ENCODE measurements around the gene DLK1. TPM values are rescaled to one million over a fixed set of nuclear protein-coding genes. Genes with fewer than 3 reads are reported as not detected.

The DLK1 gene
- total RNA-seq, 1 donor from 2014 or later, result 22.8 TPM

DNA sequence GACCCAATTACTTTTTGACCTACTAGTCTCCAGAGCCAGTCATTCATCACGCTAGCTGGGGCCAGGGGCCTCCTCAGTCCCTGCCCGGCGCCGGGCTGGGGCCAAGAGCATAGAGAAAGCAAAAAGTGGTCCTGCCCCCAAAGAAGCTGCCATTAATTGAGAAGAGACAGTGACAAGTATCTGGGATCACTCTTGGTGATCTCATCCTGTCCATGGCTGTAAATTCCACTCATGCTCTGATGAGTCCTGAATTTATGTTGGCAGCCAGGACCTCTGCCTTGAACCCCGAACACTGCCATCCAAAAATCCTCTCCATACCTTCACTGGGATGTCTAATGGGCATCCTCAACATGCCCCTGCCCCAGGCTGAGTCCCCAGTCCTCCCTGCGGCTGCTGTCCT, 34.4 kb upstream of the DLK1 start:
- DNase-seq (no peak), ATAC-seq (ENCODE audit: poor library complexity) (no peak)
- intact Hi-C loops (cut with DNase I), result no loop called here

DNA sequence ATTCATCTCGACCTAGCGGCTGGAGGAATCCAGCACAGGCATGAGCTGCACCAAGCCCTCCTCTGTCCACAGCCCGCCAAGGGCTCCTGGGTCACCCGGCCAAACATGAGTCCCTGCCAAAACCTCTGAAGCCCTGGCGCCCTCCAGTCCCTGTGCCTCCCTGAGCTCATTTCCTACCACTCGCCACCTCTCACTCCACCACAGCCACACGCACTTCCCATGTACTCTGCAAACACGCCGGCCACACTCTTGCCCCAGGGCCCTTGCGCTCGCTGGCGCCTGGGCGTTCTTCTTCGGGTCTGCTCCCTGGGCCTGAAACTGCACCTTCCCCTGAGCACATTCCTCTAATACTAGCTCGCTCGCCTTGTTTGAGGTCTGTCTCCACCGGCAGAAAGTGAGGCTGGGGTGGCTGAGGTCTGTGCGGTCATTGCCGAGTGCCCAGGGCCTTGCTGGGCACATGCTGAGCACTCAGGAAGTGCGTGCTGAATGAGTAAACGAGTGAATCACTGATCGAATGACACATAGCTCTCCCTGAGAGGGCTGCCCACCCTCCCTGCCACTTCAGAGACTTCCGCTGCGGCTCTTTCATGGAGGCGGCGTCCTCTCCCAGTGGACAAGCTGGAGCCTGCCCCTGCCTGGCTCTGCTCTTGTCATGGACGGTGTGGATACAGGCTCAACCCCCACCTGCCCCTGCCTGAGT, 33.7 kb upstream of the DLK1 start:
- intact Hi-C loops (cut with DNase I), result no loop called here
- no peak for ATAC-seq (ENCODE audit: poor library complexity)
- no peak for DNase-seq

DNA sequence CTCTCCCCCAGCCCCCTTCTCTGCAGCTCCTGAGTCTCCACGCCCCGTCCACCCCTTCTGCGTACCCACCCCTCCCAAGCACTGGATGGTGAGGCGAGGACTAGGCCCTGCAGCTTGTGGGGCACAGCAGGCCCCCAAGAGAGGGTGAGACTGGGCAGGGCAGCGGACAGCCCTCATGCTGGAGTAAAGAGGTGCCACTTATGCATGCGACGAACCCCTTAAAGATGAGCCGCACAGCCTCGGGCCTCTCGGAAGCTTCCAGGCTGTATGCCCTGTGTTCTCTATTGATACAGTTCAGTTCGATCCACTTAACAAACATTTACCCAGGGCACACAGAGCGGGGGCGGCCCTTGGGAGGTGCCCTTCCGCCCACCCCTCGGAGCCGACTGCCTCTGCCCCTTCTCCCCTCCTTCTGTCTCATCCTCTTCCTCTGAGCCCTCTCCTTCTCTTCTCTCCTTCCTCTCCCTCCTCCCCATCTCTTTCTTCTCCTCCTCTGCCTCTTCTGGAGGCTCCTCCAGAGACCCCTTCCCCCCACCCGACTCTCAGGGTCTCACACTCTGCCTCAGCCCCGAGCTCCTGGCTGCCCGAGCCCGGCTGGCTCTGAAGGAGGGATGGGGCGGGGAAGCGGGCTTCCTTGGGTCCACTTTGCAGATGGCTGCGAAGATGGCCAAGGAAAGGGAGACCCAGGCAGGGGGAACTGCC, 32.7 kb upstream of the DLK1 start:
- ATAC-seq (ENCODE audit: poor library complexity) (no peak), DNase-seq (no peak)
- intact Hi-C loops (cut with DNase I), result no loop called here

DNA sequence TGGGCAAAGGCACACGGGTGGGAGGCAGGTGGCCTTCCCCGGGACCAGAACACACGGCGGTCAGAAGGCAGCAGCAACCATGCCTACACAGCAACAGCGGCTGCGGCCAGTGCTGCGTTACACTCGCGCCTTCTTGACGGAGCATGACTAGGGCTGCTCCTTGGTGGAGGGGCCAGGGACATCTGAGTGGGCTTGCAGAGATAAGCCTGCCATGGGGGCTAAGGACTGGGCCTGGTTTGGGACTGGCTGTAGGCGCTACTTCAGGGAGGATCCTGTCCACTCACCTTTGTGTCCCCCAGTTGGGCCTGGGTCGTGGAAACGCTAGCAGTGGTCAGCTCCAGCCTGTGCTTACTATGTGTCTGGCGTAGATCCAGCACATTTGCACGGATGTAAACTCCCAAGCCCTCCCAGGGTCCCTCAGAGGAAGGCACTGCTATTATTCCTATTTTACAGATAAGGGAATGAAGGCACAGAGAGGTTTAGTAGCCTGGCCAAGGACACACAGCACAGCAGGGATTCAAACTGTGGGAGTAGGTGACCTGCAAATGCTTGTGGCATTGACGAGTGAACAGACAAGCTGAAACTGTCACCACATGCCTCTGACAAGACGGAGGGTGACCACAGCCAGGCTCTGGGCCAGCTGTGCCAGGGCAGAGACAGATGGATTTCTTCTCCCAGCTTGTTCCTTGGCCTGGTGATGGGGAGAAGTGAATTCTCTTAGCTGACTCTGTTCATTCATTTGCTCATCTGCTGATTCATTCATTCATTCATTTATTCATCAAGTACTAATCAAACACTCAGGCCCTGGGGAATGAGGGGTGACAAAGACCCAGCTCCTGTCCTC, 31.9 kb upstream of the DLK1 start:
- no peak for ATAC-seq (ENCODE audit: poor library complexity)
- intact Hi-C loops (cut with DNase I), result no loop called here
- DNase-seq, result no peak

DNA sequence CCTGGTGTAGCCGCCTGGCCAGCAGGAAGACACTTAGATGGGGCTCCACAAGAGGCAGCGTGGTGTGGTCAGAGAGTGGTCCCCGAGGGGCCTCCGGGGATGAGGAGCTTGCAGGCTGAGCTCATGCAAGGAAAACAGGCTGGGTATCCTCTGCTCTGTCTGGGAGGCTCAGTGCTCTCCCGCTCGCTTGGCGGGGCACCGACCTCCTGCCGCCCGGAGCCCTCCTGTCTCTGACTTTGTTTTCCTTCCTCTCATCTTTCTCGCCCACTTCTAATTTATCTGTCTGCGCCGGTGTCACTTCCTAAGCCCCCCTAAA, 31.3 kb upstream of the DLK1 start:
- ATAC-seq (ENCODE audit: poor library complexity) (no peak), DNase-seq (no peak)
- intact Hi-C loops (cut with DNase I), result no loop called here

DNA sequence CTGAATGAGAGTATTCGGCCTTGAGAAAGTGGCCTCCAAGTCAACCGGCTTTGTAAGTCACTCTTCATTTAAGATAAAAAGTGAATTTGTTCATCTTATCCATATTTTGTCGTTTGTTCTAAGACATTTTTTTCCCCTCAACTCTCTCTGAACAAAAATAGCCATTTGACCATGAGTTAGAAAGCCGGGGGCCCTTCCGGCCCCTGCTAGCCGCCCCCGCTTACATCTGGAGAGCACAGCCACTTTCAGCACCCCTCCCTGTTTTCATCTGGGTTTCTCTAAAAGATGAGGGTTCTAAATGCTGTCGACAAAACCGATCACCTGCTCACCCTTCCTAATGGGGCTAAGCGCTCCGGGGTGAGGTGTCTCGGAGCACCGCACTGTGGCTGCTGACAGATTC, 30.7 kb upstream of the DLK1 start:
- intact Hi-C loops (cut with DNase I), result no loop called here
- DNase-seq, result no peak
- no peak for ATAC-seq (ENCODE audit: poor library complexity)

DNA sequence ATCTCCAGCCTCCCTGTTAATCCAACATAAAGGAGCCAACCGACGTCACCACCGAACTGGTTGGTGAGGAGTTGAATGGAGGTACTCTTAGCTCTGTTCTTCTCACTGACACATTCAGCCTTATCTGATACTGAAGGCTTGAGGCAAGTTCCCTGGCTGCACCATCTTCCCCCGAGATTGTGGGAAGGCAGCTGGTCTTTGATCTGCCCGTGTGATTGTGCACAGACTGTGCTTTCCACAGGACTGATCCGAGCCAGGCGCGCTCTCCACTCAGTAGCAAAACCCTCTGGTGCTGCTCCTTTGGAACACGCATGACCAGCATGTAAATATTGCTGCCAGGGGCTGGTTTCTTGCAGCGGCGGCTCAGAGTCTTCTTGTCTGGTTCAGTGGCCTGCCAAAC, 30.1 kb upstream of the DLK1 start:
- ATAC-seq (ENCODE audit: poor library complexity), result peak; percentile 82
- intact Hi-C loops (cut with DNase I), result no loop called here
- DNase-seq, result peak; percentile 68

DNA sequence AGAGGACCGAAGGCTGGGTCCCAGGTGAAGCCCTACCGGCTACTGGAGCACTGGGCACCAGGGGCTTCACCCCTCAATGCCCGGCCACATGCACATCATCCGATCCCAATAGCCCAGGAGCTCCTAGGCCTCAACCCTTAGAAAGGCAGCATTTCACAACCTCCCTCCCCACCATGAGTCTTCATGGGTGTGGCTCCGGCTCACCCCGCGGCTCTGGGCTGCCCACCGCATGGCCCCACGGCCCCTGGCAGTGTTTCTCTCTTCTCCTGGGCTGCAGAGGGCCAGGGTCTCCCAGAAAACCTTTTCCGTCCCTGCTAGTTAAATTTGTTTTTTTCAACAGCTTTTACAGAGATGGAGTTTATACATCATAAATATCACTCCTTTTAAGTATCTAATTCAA, 28.6 kb upstream of the DLK1 start:
- intact Hi-C loops (cut with DNase I), result no loop called here
- DNase-seq, result no peak

DNA sequence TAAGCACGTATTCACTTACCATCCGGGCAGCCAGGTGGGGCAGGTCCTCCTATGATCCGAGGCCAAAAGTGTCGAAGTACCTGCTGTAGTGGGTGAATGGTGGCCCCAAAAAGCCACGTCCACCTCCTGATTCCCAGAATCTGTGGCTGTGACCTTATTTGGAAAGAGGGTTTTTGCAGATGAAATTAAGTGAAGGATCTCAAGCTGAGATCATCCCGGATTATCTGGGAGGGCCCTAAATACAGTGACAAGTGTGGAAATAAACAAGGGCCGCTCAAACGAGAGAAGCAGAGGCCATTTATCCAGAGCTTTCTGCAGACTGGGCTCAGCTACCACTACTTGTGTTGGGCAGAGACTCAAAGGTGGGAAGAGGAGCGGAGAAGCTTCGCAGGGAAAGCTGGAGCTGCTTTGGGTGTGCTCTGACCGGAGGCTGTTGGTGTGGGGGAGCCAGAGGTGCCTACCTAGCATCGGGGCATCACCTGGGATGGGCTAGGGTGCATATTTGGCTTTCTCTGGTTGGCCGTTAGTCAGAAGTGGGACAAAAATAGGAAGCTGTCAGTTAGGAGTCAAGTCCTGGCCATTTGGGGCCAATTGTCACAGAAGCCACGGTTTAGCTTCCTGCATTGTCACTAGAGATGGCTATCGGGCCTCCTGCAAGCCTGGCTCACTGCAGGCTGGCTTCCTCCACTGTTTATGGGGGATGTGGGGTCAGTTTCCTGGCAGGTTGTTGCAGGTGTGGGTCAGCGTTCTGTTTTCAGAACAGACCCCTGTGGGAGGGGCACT, 27.8 kb upstream of the DLK1 start:
- ATAC-seq (ENCODE audit: poor library complexity), result no peak
- no peak for DNase-seq

More for the DNA sequence above, 28.6 kb upstream of the DLK1 start:
- ATAC-seq (ENCODE audit: poor library complexity), result no peak

DNA sequence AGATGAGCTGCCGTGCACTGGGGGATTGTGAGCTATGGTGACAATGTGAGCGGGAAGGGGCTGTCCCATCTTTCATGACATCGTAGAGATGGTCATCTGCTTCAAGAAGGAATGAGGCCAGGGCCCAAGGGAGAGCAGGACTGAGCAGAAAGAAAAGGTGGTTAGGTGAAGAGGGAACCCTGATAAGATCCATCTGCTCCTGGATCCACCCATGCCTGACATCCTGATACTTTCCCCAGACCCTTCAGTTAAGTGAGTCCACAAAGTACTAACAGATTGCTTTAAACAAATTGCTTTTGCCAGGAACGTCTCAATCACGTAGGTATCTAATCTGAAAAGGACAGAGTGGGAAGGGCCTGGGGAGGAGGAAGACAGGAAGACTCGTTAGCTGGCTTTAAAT, 25.4 kb upstream of the DLK1 start:
- intact Hi-C loops (cut with DNase I), result no loop called here
- DNase-seq, result no peak
- no peak for ATAC-seq (ENCODE audit: poor library complexity)

More for the DNA sequence above, 27.8 kb upstream of the DLK1 start:
- intact Hi-C loops (cut with DNase I), result no loop called here

DNA sequence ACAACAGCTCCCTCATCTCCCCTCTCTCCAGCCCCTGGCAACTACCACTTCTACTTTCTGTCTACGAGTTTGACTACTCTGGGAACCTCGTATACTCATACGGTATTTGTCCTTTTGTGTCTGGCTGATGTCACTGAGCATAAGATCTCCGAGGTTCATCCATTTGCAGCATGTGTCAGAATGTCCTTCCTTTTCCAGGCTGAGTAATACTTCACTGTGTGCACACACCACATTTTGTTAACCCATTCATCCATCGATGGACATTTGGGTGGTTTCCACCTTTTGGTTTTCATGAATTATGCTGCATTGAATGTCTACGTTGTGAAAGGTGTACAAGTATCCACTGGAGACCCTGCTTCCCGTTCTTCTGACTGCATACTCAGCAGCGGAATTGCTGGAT, 24.1 kb upstream of the DLK1 start:
- ATAC-seq (ENCODE audit: poor library complexity) (no peak), DNase-seq (no peak)
- intact Hi-C loops (cut with DNase I), result no loop called here

DNA sequence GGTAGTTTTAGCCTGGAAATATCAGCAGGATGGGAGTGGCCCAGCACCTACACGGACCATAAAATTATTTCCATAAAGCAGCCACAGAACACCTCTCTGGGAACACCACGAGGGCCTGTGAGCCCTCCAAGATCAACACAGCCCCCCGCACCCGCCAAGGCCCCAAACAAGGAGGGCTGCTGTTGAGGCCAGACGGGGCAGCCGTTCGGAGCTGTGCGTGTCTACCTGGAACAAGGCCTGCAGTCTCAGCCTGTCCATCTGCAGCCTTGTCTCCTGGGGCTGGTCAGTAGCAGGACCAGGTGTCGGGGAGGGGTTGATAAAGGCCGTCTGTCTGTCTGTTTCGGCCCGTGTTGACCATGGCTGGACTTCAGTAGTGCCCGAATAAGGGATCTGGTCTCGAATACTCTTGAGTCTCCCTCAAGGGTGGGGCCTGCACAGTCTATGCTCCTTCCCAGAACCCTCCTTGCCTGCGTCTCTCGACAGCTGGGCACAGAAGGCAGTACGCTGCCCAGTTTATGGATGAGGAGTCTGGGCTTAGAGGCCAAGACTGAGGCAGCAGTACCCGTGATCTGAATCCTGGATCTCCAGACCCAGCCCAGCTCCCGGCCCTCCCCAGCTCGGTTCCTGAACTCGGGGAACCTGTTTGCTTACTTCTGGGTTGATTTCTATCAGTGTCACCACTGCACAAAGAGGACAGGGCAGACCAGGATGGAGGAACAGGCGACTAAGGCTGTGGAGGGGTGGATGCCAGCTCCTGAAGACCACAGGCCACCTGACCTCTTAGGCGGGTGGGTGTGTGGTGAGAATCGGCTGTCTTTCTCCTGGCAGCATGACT, 23.1 kb upstream of the DLK1 start:
- ATAC-seq (ENCODE audit: poor library complexity), result peak; percentile 42
- DNase-seq, result no peak
- intact Hi-C loops (cut with DNase I), result no loop called here

DNA sequence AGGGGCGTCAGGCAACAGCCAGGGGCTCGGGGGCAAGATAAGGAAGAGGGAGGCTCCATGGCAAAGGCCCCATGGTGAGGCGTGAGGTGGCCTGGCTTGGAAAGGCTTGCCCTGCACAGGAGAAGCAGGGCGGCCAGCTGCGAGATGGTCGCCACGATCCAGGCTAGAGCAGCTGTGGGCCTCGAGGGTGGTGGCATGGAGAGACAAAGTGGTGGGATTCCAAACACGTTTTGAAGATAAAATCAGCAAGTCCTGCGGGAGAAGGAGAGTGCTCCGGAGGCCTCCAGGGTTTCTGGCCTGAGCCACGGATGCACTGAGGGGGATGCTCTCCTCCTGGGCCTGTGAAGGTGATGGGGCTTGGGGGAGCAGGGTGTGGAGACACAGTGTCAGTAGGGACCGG, 20.5 kb upstream of the DLK1 start:
- DNase-seq (no peak), ATAC-seq (ENCODE audit: poor library complexity) (no peak)
- intact Hi-C loops (cut with DNase I), result no loop called here

DNA sequence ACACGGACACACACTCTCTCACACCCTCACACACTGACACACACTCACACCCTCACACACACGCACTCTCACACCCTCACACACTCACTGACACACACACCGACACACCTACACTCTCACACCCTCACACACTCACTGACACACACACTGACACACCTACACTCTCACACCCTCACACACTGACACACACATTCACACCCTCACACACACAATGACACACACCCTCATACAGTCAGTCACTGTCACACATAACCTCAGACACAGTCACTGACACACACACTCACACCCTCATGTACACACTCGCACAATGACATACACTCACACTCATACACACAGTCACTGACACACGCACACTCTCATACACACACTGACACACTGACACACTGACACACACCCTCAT, 19.8 kb upstream of the DLK1 start:
- ATAC-seq (ENCODE audit: poor library complexity) (no peak), DNase-seq (no peak)
- intact Hi-C loops (cut with DNase I), result no loop called here

DNA sequence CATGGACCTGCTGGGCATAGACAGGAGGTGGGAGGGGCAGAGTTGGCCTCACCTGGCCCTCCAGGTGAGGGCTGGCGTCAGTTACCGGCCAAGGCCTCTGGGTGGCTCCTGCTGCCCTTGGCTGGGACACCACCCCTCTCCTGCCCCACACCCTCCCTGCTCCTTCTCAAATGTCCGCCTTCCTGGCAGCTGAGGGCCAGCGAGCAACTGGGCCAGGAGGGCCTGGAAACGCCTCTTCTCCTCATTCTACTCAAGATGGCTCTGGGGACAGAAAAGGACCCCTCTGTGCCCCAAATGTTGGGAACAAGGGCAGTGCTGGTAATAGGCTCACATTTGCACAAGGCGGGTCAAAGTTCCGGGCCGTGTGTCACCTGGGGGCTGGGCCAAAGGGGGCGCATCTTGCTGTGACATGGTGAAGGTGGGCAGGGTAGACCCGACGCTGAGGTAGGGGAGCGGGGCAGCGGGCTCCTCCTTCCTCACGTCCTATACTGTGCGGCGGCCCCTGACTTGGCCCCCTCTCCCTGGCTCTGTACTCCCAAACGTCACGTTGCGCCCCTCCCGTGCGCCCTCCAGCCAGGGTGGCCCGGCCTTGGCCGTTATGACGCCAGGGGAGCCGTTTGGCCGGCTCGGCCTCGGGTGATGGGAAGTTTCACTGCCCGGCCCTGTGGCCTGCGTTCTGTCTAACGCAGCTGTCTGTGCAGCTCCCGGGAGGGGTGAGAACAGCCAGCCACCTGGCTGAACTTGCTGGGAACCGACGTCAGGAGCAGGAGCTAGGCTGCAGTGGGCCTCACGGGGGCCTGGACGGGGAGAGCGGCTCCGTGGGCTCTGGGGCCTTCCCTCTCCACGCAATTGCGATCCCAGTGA, 18.0 kb upstream of the DLK1 start:
- ATAC-seq (ENCODE audit: poor library complexity) (peak; percentile 88), DNase-seq (peak; percentile 82)
- intact Hi-C loops (cut with DNase I), result no loop called here

DNA sequence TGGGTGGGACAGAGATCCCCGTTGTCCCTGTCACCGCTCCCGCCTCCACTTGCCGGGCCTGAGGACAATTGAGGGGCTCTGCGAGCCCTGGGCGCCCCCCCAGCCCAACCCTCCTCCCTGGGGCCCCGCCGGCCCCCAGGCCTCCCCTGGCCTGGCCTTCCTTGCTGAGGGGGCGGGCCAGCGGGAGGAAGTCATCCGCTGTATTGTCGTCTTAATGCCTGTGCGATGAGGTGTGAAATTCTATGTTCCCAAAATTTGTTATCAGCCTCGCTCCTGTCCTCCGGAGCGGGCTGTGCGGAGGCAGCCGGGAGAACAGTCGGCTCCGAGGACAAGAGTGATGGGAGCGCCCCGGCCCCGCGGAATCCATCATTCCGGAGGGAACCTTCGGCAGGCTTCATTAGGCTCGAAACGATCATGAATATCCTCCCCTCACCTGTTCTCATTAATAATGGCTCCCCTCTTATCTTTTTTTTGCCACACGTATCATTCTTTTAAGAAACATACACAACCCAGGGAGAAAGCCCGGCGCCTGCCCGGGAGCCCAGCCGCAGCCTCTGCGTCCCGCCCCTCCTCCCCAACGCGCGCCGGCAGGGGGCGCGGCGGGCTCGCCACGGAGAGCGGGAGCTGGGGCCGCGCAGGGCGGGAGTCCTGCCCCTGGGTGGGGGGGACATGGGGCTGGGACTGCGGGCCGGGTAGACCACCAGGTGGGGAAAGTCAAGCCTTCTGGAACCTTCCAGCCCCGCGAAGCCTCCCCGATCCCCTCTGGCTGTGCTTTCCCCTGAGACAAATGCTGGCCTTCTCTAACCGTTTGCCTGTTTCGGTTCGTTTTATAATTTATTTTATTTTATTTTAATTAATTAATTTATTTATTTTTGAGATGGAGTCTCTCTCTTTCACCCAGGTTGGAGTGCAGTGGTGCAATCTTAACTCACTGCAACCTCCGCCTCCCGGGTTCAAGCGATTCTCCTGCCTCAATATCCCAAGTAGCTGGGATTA, 17.1 kb upstream of the DLK1 start:
- intact Hi-C loops (cut with DNase I), result no loop called here
- peak; percentile 80 for ATAC-seq (ENCODE audit: poor library complexity)
- DNase-seq, result peak; percentile 62

Measured in Right ventricle myocardium superior (tissue), 1 donor.